Panc1 (cell line): ENCODE results near the gene OSBPL8.

Experiments
- POLR2AphosphoS5 ChIP-seq: IDR thresholded peaks from 2 replicates; pipeline ENCODE4 v1.6.1; 2012; ENCODE audit warnings: mild to moderate bottlenecking, low read depth, low read length, moderate library complexity
- REST ChIP-seq, 2 experiments: IDR thresholded peaks; 2 replicates each; pipeline ENCODE4 v1.6.1; 2011 to 2012; ENCODE audit warnings: low read depth in 2 of 2, control low read depth in 1 of 2, low read length in 1 of 2, mild to moderate bottlenecking in 1 of 2, moderate library complexity in 1 of 2; ENCODE audit not compliant: insufficient read depth in 1 of 2
- SIN3A ChIP-seq: IDR thresholded peaks from 2 replicates; pipeline ENCODE4 v1.6.1; 2012; ENCODE audit warnings: low read depth, mild to moderate bottlenecking, low read length, moderate library complexity, borderline replicate concordance; ENCODE audit not compliant: insufficient read depth
- TF ChIP-seq, protein P1 (sequence below): fragments of 450-650 bp; IDR thresholded peaks from 2 replicates; pipeline ENCODE4 v1.5.1; 2017; ENCODE audit warnings: mild to moderate bottlenecking

DNA sequence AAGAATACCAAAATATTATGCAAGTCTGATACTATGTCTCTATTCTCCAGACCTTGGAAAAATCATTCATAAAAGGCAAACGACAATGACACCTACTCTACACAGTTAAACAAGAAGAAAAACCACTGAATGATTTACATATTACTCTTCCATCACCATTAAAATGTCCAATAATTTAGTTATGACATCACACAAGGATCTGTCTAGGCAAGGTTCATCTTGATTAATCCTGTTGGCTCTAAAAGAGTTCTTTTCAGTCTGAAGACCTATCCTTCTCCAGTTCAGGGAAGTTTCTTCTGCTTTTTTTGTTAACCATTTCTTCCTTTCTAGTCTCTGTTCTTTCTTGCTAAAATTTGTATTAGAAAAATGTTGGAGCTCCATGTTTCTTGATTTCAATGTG, 64.0 kb downstream of the OSBPL8 start:
- TF ChIP-seq SIN3A (no peak), POLR2AphosphoS5 (no peak), REST (IDR thresholded peaks at IDR 0.05; ENCODE audit: insufficient read depth in 1 of 2, low read depth in 2 of 2, low read length in 1 of 2) (no peak)
- TF ChIP-seq, protein P1, sequence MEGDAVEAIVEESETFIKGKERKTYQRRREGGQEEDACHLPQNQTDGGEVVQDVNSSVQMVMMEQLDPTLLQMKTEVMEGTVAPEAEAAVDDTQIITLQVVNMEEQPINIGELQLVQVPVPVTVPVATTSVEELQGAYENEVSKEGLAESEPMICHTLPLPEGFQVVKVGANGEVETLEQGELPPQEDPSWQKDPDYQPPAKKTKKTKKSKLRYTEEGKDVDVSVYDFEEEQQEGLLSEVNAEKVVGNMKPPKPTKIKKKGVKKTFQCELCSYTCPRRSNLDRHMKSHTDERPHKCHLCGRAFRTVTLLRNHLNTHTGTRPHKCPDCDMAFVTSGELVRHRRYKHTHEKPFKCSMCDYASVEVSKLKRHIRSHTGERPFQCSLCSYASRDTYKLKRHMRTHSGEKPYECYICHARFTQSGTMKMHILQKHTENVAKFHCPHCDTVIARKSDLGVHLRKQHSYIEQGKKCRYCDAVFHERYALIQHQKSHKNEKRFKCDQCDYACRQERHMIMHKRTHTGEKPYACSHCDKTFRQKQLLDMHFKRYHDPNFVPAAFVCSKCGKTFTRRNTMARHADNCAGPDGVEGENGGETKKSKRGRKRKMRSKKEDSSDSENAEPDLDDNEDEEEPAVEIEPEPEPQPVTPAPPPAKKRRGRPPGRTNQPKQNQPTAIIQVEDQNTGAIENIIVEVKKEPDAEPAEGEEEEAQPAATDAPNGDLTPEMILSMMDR, result no peak
